Endodermal cell (in vitro differentiated cells): Measurements from ENCODE around the gene NRP1. TPM values are rescaled to one million over a fixed set of nuclear protein-coding genes. Genes with fewer than 3 reads are reported as not detected.

Experiments
- DNase-seq: peaks from one replicate; pipeline ENCODE4 v3.0.0-alpha.2; 2017
- H3K27ac ChIP-seq: 2 replicates; pipeline ENCODE4 v1.5.1; 2013; ENCODE audit warnings: mild to moderate bottlenecking, low read depth, low read length, moderate library complexity
- H3K27me3 ChIP-seq: 2 replicates; pipeline ENCODE4 v1.6.1; 2013; ENCODE audit warnings: mild to moderate bottlenecking, low read length, moderate library complexity; ENCODE audit not compliant: insufficient read depth, control insufficient read depth, poor library complexity, severe bottlenecking
- H3K36me3 ChIP-seq: 2 replicates; pipeline ENCODE4 v1.7.0; 2013; ENCODE audit warnings: mild to moderate bottlenecking, low read length, moderate library complexity; ENCODE audit not compliant: control insufficient read depth, insufficient read depth
- H3K4me1 ChIP-seq: one replicate; pipeline ENCODE4 v1.7.0; 2013; ENCODE audit warnings: low read length; ENCODE audit not compliant: control insufficient read depth, insufficient read depth
- H3K4me3 ChIP-seq: 2 replicates; pipeline ENCODE4 v1.5.1; 2013; ENCODE audit warnings: mild to moderate bottlenecking, low read length, moderate library complexity
- H3K9ac ChIP-seq: 2 replicates; pipeline ENCODE4 v1.6.1; 2013; ENCODE audit warnings: mild to moderate bottlenecking, low read length, moderate library complexity; ENCODE audit not compliant: poor library complexity, severe bottlenecking; ENCODE audit errors: extremely low read depth
- H3K9me3 ChIP-seq: 2 replicates; pipeline ENCODE4 v1.6.1; 2013; ENCODE audit warnings: mild to moderate bottlenecking, low read length, moderate library complexity; ENCODE audit not compliant: control insufficient read depth
- H3K27ac Mint-ChIP-seq: 2 replicates; pipeline ENCODE4 v1.8.0; 2020; ENCODE audit warnings: mixed read lengths
- H3K27me3 Mint-ChIP-seq: 2 replicates; pipeline ENCODE4 v1.8.0; 2021; ENCODE audit warnings: mild to moderate bottlenecking, mixed read lengths; ENCODE audit not compliant: insufficient read depth
- H3K36me3 Mint-ChIP-seq: 2 replicates; pipeline ENCODE4 v1.8.0; 2020; ENCODE audit warnings: low read depth, mixed read lengths
- H3K4me1 Mint-ChIP-seq: 2 replicates; pipeline ENCODE4 v1.8.0; 2020; ENCODE audit warnings: mixed read lengths
- H3K4me3 Mint-ChIP-seq: 2 replicates; pipeline ENCODE4 v1.8.0; 2020; ENCODE audit warnings: mild to moderate bottlenecking, moderate library complexity, mixed read lengths
- H3K9me3 Mint-ChIP-seq: 2 replicates; pipeline ENCODE4 v1.8.0; 2020; ENCODE audit warnings: mild to moderate bottlenecking, mixed read lengths
- CTCF ChIP-seq: fragments of 200-600 bp; sonication (generic); conservative IDR thresholded peaks from 2 replicates; pipeline ENCODE4 v1.5.0; 2021; ENCODE audit warnings: antibody characterized with exemption, mild to moderate bottlenecking
- WGBS, 2 experiments: methylation state at CpG; one replicate each; pipeline versions ENCODE4 v1.1.5 to v1.1.7; 2013; ENCODE audit warnings: missing lambda C conversion rate in 2 of 2, mixed read lengths in 1 of 2; ENCODE audit not compliant: insufficient coverage in 1 of 2, insufficient read length in 1 of 2; 5-methylcytosine and 5-hydroxymethylcytosine counted together
- total RNA-seq, 2 donors: library from RNA; stranded (reverse); fragmentation: NEBNext Ultra II Directional in 1 of 2; extraction: Animal tissue kit (Norgen Biotek cat#: 25700) in 1 of 2; gene quantifications; 2 replicates in 1 of 2; 3 replicates in 1 of 2; pipeline ENCODE4 v1.2.1, GENCODE V29; 2021

Gene NRP1
- total RNA-seq, 2 donors from 2014 or later: 20.7 to 30.6 TPM

- no peak overlapping the region for H3K4me3 ChIP-seq
- no peaks in the 10 kb centered on the region for H3K4me1 ChIP-seq
- no peak for DNase-seq
- 80 to 100% methylated on average over 1 to 4 of the region's 4 CpGs for WGBS, 2 experiments
- peaks cover 3% of the 10 kb centered on the region for H3K9me3 Mint-ChIP-seq
- H3K27ac ChIP-seq: no peak overlapping the region
- H3K9me3 ChIP-seq: no peaks in the 10 kb centered on the region
- TF ChIP-seq CTCF: no peak
- H3K27ac Mint-ChIP-seq: no peak overlapping the region
- H3K27me3 ChIP-seq: no peaks in the 10 kb centered on the region
- H3K36me3 Mint-ChIP-seq: no peaks in the 10 kb centered on the region
- H3K27me3 Mint-ChIP-seq: no peaks in the 10 kb centered on the region
- no peaks in the 10 kb centered on the region for H3K4me1 Mint-ChIP-seq
- H3K36me3 ChIP-seq: no peaks in the 10 kb centered on the region
- no peak overlapping the region for H3K9ac ChIP-seq
- H3K4me3 Mint-ChIP-seq: no peak overlapping the region
Observed at GRCh38 chr10:33358016-33358415, 23.5 kb upstream of the NRP1 start.

- Histone ChIP-seq H3K4me1 (no peaks in the 10 kb centered on the region), H3K27me3 (no peaks in the 10 kb centered on the region), H3K9ac (no peak overlapping the region), H3K9me3 (no peaks in the 10 kb centered on the region), H3K4me3 (no peak overlapping the region), H3K27ac (no peak overlapping the region), H3K36me3 (no peaks in the 10 kb centered on the region)
- Mint-ChIP-seq H3K9me3 (peaks cover 3% of the 10 kb centered on the region), H3K27ac (no peak overlapping the region), H3K27me3 (no peaks in the 10 kb centered on the region), H3K4me3 (no peak overlapping the region), H3K4me1 (no peaks in the 10 kb centered on the region), H3K36me3 (no peaks in the 10 kb centered on the region)
- 83 to 88% methylated on average over 2 of the region's 2 CpGs for WGBS, 2 experiments
- no peak for TF ChIP-seq CTCF
- no peak for DNase-seq
Observed at GRCh38 chr10:33355274-33355673, 20.8 kb upstream of the NRP1 start.

- no peak overlapping the region for H3K4me3 ChIP-seq
- no peaks in the 10 kb centered on the region for H3K4me1 Mint-ChIP-seq
- no peak overlapping the region for H3K4me3 Mint-ChIP-seq
- H3K27ac Mint-ChIP-seq: no peak overlapping the region
- no peaks in the 10 kb centered on the region for H3K36me3 Mint-ChIP-seq
- H3K9me3 Mint-ChIP-seq: no peaks in the 10 kb centered on the region
- no peak for TF ChIP-seq CTCF
- H3K27me3 Mint-ChIP-seq: no peaks in the 10 kb centered on the region
- no peaks in the 10 kb centered on the region for H3K9me3 ChIP-seq
- H3K9ac ChIP-seq: no peak overlapping the region
- H3K27ac ChIP-seq: no peak overlapping the region
- DNase-seq: no peak
- H3K4me1 ChIP-seq: no peaks in the 10 kb centered on the region
- H3K36me3 ChIP-seq: no peaks in the 10 kb centered on the region
- no peaks in the 10 kb centered on the region for H3K27me3 ChIP-seq
- 90 to 93% methylated on average over 3 of the region's 3 CpGs for WGBS, 2 experiments
Observed at GRCh38 chr10:33353853-33354252, 19.4 kb upstream of the NRP1 start.
